PC-3 (cell line): Measurements from ENCODE around the gene QDPR. TPM values are rescaled to one million over a fixed set of nuclear protein-coding genes. Genes with fewer than 3 reads are reported as not detected.

Experiments
- ATAC-seq: fragments of 200-7000 bp; cut with Tn5 transposase; 2 replicates; pipeline ENCODE4 v1.9.1; 2020; ENCODE audit warnings: mild to moderate bottlenecking, moderate library complexity
- BruUV-seq: library from RNA; stranded (reverse); fragments of 400-500 nt; replicated peaks from 2 replicates; lab custom pipeline; 2021; lab: Mats Ljungman, UMichigan
- CTCF ChIA-PET: fragments of 300-600 bp; sonication (Branson Sonifier 250); formaldehyde crosslinking; loops from one replicate; lab custom pipeline; 2022; ENCODE audit warnings: antibody characterized with exemption; lab: Charles Lee
- POLR2A ChIA-PET: fragments of 300-600 bp; sonication (Branson Sonifier 250); formaldehyde crosslinking; loops from one replicate; lab custom pipeline; 2022; ENCODE audit warnings: antibody characterized with exemption; ENCODE audit not compliant: unreplicated experiment; lab: Charles Lee
- DNase-seq: peaks from one replicate; pipeline ENCODE4 v3.0.0-alpha.2; 2015
- H2AFZ ChIP-seq: fragments of 300-600 bp; sonication (generic); 2 replicates; pipeline ENCODE4 v1.6.0; 2016; ENCODE audit warnings: antibody characterized with exemption, low read length
- H3F3A ChIP-seq: fragments of 300-600 bp; sonication (generic); one replicate; pipeline ENCODE4 v1.6.0; 2017; ENCODE audit warnings: antibody characterized with exemption, low read length, control low read depth, mild to moderate bottlenecking; ENCODE audit not compliant: unreplicated experiment
- H3K27ac ChIP-seq: fragments of 300-600 bp; sonication (generic); 2 replicates; pipeline ENCODE4 v1.5.1; 2016; ENCODE audit warnings: mild to moderate bottlenecking, low read length
- H3K27me3 ChIP-seq: fragments of 300-600 bp; sonication (generic); 2 replicates; pipeline ENCODE4 v1.6.1; 2016; ENCODE audit warnings: low read length, mixed read lengths
- H3K36me3 ChIP-seq: fragments of 300-600 bp; sonication (generic); 2 replicates; pipeline ENCODE4 v1.6.1; 2016; ENCODE audit warnings: low read depth, mixed run types, low read length, mixed read lengths
- H3K4me1 ChIP-seq: fragments of 300-600 bp; sonication (generic); 2 replicates; pipeline ENCODE4 v1.5.1; 2016; ENCODE audit warnings: low read length; ENCODE audit not compliant: insufficient read depth
- H3K4me2 ChIP-seq: fragments of 300-600 bp; sonication (generic); 2 replicates; pipeline ENCODE4 v1.6.0; 2016; ENCODE audit warnings: low read length
- H3K4me3 ChIP-seq: fragments of 300-600 bp; sonication (generic); 2 replicates; pipeline ENCODE4 v1.5.1; 2016; ENCODE audit warnings: mild to moderate bottlenecking, low read length, mixed read lengths
- H3K79me2 ChIP-seq: fragments of 300-600 bp; sonication (generic); 2 replicates; pipeline ENCODE4 v1.6.1; 2017; ENCODE audit warnings: low read length, mixed read lengths
- H3K9ac ChIP-seq: fragments of 300-600 bp; sonication (generic); 2 replicates; pipeline ENCODE4 v1.6.0; 2016; ENCODE audit warnings: mild to moderate bottlenecking, low read length
- H3K9me2 ChIP-seq: fragments of 300-600 bp; sonication (generic); replicated peaks from 2 replicates; pipeline ENCODE4 v1.6.1; 2016; ENCODE audit warnings: mixed run types, low read length, mixed read lengths
- H3K9me3 ChIP-seq: fragments of 300-600 bp; sonication (generic); 2 replicates; pipeline ENCODE4 v1.6.1; 2016; ENCODE audit warnings: low read length, mixed read lengths
- H4K20me1 ChIP-seq: fragments of 300-600 bp; sonication (generic); 2 replicates; pipeline ENCODE4 v1.6.1; 2016; ENCODE audit warnings: low read length, mixed read lengths
- EZH2 ChIP-seq: fragments of 300-600 bp; sonication (generic); IDR thresholded peaks from one replicate; pipeline ENCODE4 v1.6.1; 2017; ENCODE audit warnings: antibody characterized with exemption, mild to moderate bottlenecking, low read length; ENCODE audit not compliant: unreplicated experiment
- EZH2phosphoT487 ChIP-seq: fragments of 300-600 bp; sonication (generic); IDR thresholded peaks from 2 replicates; pipeline ENCODE4 v1.6.1; 2018; ENCODE audit warnings: mild to moderate bottlenecking, antibody characterized with exemption, low read length, borderline replicate concordance
- intact Hi-C: fragments of 100-400 bp; cut with micrococcal nuclease; formaldehyde crosslinking; loops from 2 replicates; pipeline ENCODE4 v1.9.0; 2023
- total RNA-seq: library from RNA; depleted of rRNA; stranded (reverse); fragments of >200 nt; gene quantifications from 2 replicates; pipeline ENCODE4 v1.2.3, GENCODE V29; 2014
- TF ChIP-seq, protein P1 (sequence below): fragments of 300-600 bp; sonication (generic); conservative IDR thresholded peaks from 2 replicates; pipeline ENCODE4 v1.5.1; 2017; ENCODE audit warnings: antibody characterized with exemption, low read depth, mild to moderate bottlenecking, low read length

The QDPR gene
- total RNA-seq, 1 experiment from 2014 or later, result 10.0 TPM

DNA sequence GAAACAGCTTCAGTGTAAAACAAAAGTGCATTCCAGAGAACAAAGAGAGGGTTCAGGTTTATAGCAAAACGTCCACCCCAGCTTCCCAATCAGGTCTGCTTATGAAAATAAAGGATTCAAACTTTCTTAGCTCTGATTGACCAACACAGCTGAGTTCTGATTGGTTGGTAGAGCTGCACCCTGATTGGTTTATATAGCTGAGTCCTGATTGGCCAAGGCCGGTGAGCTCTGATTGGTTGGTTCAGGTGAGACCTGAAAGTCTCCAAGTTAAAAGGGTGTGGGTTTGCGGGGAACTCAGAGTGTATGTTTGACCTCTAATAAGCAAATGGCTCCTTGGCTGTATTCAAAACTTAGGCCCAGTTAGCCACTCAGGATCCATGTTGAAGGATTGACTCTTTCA is 24.0 kb upstream of the QDPR start:
- BruUV-seq, result no TSS peak
- ChIA-PET CTCF (no interaction called here), POLR2A (no interaction called here)
- H3K79me2 ChIP-seq, result no peaks in the 10 kb centered on the region
- no peak for ATAC-seq
- H3K9me3 ChIP-seq, result no peaks in the 10 kb centered on the region
- no peak overlapping the region for H3K9ac ChIP-seq
- H3K9me2 ChIP-seq, result no peaks in the 10 kb centered on the region
- intact Hi-C loops, result no loop called here
- H3K27ac ChIP-seq, result no peak overlapping the region
- H3K27me3 ChIP-seq, result no peaks in the 10 kb centered on the region
- H3K36me3 ChIP-seq, result no peaks in the 10 kb centered on the region
- H2AFZ ChIP-seq, result peak overlapping the region; percentile 55; the same call in 1 of the 2 replicates
- H3K4me2 ChIP-seq, result no peak overlapping the region
- H4K20me1 ChIP-seq, result no peaks in the 10 kb centered on the region
- H3K4me1 ChIP-seq, result no peaks in the 10 kb centered on the region
- TF ChIP-seq EZH2 (no peak), EZH2phosphoT487 (no peak)
- TF ChIP-seq, protein P1, sequence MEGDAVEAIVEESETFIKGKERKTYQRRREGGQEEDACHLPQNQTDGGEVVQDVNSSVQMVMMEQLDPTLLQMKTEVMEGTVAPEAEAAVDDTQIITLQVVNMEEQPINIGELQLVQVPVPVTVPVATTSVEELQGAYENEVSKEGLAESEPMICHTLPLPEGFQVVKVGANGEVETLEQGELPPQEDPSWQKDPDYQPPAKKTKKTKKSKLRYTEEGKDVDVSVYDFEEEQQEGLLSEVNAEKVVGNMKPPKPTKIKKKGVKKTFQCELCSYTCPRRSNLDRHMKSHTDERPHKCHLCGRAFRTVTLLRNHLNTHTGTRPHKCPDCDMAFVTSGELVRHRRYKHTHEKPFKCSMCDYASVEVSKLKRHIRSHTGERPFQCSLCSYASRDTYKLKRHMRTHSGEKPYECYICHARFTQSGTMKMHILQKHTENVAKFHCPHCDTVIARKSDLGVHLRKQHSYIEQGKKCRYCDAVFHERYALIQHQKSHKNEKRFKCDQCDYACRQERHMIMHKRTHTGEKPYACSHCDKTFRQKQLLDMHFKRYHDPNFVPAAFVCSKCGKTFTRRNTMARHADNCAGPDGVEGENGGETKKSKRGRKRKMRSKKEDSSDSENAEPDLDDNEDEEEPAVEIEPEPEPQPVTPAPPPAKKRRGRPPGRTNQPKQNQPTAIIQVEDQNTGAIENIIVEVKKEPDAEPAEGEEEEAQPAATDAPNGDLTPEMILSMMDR, result no peak
- no peak for DNase-seq
- H3K4me3 ChIP-seq, result no peak overlapping the region
- H3F3A ChIP-seq, result no peaks in the 10 kb centered on the region

DNA sequence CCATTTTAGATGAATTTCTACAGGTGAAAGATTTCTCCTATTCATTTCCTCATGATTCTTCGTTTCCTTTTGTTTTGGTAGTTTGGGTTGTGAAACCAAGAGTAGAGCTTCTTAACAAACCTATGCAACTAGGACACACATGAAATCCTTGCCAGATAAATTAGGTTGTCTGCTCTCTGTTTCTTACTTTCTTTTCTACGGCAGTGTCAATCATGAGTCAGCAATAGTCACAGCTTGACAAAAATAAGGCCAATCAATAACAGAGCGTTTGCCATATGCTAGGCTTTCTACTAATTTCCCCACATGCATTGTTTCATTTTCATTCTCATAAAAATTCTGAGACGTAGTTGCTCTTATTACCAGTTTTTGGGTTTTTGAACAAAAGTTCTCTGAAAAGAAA is 23.4 kb upstream of the QDPR start:
- TF ChIP-seq EZH2phosphoT487, result no peak
- TF ChIP-seq, protein P1, result no peak
- TF ChIP-seq EZH2, result no peak
- intact Hi-C loops, result no loop called here
- Histone ChIP-seq H3K36me3 (no peaks in the 10 kb centered on the region), H3K4me3 (no peak overlapping the region), H3K79me2 (no peaks in the 10 kb centered on the region), H3F3A (no peaks in the 10 kb centered on the region), H3K9me2 (no peaks in the 10 kb centered on the region), H3K9me3 (no peaks in the 10 kb centered on the region), H4K20me1 (no peaks in the 10 kb centered on the region), H3K9ac (no peak overlapping the region), H3K27ac (no peak overlapping the region), H3K4me1 (no peaks in the 10 kb centered on the region), H3K4me2 (no peak overlapping the region), H2AFZ (peak overlapping the region; percentile 55; the same call in 1 of the 2 replicates), H3K27me3 (no peaks in the 10 kb centered on the region)
- ATAC-seq (no peak), DNase-seq (no peak)
- ChIA-PET POLR2A (no interaction called here), CTCF (no interaction called here)
- BruUV-seq, result no TSS peak

DNA sequence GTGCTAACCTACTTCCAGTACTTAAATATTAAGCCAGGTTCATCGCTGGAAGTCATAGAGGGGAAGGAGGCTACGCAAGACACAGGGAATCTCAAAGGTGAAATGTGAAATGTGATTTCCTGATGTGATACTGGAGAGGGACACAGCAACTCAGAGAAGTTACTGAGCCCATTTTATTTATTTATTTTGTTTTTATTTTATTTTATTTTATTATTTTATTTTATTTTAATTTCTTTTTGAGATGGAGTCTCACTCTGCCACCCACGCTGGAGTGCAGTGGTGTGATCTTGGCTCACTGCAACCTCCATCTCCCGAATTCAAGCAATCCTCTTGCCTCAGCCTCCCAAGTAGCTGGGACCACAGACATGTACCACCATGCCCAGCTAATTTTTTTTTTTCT is 22.8 kb upstream of the QDPR start:
- Histone ChIP-seq H3K4me2 (no peak overlapping the region), H2AFZ (no peak overlapping the region), H3K4me1 (no peaks in the 10 kb centered on the region), H3K9me2 (no peaks in the 10 kb centered on the region), H3K4me3 (no peak overlapping the region), H3K9ac (no peak overlapping the region), H3K9me3 (no peaks in the 10 kb centered on the region), H3K27ac (no peak overlapping the region), H4K20me1 (no peaks in the 10 kb centered on the region), H3F3A (no peaks in the 10 kb centered on the region), H3K27me3 (no peaks in the 10 kb centered on the region), H3K36me3 (no peaks in the 10 kb centered on the region), H3K79me2 (no peaks in the 10 kb centered on the region)
- TF ChIP-seq EZH2phosphoT487 (no peak), EZH2 (no peak)
- TF ChIP-seq, protein P1, result no peak
- POLR2A ChIA-PET, result no interaction called here
- no TSS peak for BruUV-seq
- ATAC-seq (no peak), DNase-seq (no peak)
- CTCF ChIA-PET, result no interaction called here
- intact Hi-C loops, result no loop called here
